ENCODE data around the gene MALRD1.
"Not testable (repeated sequence)": the region's sequence is repeated elsewhere in the genome, so short reads cannot be mapped to it uniquely, and the experiment has no call there.

Gene MALRD1

DNA sequence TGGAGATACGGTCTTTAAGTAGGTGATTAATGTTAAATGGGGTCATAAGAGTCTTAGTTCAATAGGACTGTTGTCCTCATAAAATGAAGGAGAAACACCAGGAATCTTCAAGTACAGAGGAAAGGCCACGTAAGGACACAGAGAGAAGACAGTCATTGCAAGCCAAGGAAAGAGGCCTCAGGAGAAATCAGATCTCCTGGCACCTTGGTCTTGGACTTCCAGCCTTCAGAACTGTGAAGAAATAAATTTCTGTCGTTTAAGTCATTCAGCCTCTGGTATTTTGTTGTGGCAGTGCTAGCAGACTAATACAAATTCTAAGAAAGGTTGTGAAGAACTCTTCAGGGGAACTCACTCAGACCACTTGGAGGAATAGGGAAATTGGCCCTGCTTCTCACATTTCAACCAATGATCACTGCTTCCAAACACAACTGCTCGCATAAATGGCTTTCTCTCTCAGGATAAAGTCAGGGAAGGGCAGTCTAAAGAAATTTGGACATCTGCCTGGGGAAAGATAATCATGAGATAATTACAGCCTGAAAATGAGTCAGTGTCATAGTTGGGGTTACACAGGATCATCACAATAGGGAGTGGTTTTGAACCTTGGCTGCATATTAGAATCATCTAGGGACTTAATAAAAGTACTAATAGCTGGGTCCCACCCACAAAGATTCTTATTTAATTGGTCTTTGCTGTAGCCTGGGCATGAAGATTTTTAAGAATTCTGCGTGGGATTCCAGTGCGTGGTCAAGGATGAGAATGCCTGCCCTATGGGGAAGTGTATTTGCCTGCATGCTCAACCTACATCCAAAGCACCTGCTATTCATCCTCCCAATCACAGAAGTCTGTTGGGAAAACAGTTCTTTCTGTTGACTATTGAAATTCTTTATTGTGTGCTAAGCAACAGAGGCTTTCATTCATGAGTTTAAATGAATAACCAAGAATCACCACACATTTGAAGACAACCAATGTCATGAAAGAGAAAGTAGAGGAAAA lies 457.0 kb downstream of the MALRD1 start:
- Mint-ChIP-seq H3K4me1 (ENCODE audit: low read depth in 2 of 2) (no peaks in the 10 kb centered on the region), H3K36me3 (ENCODE audit: insufficient read depth) (no peaks in the 10 kb centered on the region), H3K9me3 (peaks cover 9 to 42% of the 10 kb centered on the region in 2 donors), H3K27me3 (no peaks in the 10 kb centered on the region), H3K4me3 (no peak overlapping the region), H3K27ac (no peak overlapping the region)
- ATAC-seq (replicated peaks) (no peak), DNase-seq (no peak)

DNA sequence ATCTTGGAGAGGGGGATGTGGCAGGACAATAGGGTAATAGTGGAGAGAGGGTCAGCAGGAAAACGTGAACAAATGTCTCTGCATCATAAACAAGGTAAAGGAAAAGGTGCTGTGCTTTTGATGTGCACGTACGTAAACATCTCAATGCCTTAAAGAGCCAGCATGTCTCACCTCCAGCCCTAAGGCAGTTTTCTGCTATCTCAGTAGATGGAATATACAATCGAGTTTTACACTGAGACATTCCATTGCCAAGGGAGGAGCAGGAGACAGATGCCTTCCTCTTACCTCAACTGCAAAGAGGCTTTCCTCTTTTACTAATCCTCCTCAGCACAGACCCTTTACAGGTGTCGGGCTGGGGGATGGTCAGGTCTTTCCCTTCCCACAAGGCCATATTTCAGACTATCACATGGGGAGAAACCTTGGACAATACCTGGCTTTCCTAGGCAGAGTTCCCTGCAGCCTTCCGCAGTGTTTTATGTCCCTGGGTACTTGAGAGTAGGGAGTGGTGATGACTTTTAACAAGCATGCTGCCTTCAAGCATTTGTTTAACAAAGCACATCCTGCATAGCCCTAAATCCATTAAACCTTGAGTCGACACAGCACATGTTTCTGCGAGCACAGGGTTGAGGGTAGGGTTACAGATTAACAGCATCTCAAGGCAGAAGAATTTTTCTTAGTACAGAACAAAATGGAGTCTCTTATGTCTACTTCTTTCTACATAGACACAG lies 461.6 kb downstream of the MALRD1 start:
- DNase-seq; H3K27me3 Mint-ChIP-seq; H3K4me3 Mint-ChIP-seq; H3K27ac Mint-ChIP-seq; H3K4me1 Mint-ChIP-seq (ENCODE audit: low read depth in 2 of 2); H3K36me3 Mint-ChIP-seq (ENCODE audit: insufficient read depth); ATAC-seq (replicated peaks): not testable (repeated sequence)
- peaks cover 3 to 35% of the 10 kb centered on the region in 2 donors for H3K9me3 Mint-ChIP-seq

DNA sequence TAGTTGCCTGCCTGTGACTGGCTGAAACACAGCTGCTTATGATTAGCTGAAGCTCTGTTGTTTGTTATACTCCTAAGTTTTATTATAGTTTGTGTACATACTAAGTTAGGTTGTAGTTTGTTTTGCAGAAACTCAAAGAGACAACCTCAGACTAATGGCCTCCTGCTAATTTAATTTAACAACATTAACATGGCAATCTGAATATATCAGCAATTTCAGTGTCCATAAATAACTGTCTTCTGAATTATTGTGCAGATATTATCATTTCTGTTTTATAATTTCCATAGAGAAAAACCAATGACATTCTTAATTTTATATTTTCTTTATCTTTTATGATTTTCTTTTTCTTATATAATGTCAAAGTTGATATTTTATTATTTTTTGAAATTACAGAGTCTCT lies 469.5 kb downstream of the MALRD1 start:
- DNase-seq, result no peak
- no peaks in the 10 kb centered on the region for H3K27me3 Mint-ChIP-seq
- no peak for ATAC-seq (replicated peaks)
- peaks cover 0 to 5% of the 10 kb centered on the region in 2 donors for H3K9me3 Mint-ChIP-seq
- H3K27ac Mint-ChIP-seq, result no peak overlapping the region
- no peaks in the 10 kb centered on the region for H3K36me3 Mint-ChIP-seq (ENCODE audit: insufficient read depth)
- H3K4me3 Mint-ChIP-seq, result no peak overlapping the region
- no peaks in the 10 kb centered on the region for H3K4me1 Mint-ChIP-seq (ENCODE audit: low read depth in 2 of 2)

DNA sequence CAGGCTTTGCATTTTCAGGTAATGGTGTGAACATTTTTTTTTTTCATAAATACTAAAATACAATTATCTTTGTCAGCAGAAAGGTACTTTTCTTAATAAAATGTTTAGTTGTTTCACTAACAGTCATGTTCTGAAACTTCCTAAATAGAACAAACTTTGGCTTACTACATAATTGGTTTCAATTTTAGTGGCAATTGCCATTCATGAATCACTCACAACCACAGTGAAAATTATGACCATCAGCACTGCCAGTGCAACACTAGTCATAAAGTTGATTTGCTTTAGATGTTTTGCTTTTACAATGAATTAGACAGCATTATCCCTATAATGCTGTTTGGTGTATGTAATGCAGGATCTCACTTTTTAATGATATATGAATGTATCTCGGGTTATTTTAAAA lies 470.0 kb downstream of the MALRD1 start:
- Mint-ChIP-seq H3K9me3 (peaks cover 0 to 6% of the 10 kb centered on the region in 2 donors), H3K27me3 (no peaks in the 10 kb centered on the region)

DNA sequence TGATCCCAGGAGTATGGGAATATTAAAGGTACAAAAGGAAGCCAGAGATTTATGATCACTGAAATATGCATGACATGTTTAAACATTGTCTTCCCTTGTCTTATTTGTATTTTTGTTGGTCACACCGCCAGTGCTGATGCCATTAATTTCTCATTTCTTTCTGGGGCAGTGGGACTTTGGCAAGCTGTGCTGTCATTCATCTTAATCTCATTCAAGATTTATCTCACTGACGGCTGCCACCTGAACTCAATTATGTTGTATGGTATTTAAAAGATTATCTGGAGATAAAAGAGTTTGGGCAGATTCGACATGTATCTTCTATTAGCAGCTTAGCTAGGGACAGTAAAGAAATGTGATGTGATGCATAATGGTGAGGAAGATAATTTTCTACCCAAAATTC lies 482.7 kb downstream of the MALRD1 start:
- no peaks in the 10 kb centered on the region for H3K4me1 Mint-ChIP-seq (ENCODE audit: low read depth in 2 of 2)
- H3K27me3 Mint-ChIP-seq, result no peaks in the 10 kb centered on the region
- ATAC-seq (replicated peaks) (no peak), DNase-seq (no peak)
- H3K27ac Mint-ChIP-seq, result no peak overlapping the region
- no peaks in the 10 kb centered on the region for H3K9me3 Mint-ChIP-seq
- H3K36me3 Mint-ChIP-seq (ENCODE audit: insufficient read depth), result no peaks in the 10 kb centered on the region
- H3K4me3 Mint-ChIP-seq, result no peak overlapping the region

More for the DNA sequence above, 470.0 kb downstream of the MALRD1 start:
- Mint-ChIP-seq H3K27ac (no peak overlapping the region), H3K4me3 (no peak overlapping the region), H3K36me3 (ENCODE audit: insufficient read depth) (no peaks in the 10 kb centered on the region), H3K4me1 (ENCODE audit: low read depth in 2 of 2) (no peaks in the 10 kb centered on the region)
- no peak for ATAC-seq (replicated peaks)
- no peak for DNase-seq

DNA sequence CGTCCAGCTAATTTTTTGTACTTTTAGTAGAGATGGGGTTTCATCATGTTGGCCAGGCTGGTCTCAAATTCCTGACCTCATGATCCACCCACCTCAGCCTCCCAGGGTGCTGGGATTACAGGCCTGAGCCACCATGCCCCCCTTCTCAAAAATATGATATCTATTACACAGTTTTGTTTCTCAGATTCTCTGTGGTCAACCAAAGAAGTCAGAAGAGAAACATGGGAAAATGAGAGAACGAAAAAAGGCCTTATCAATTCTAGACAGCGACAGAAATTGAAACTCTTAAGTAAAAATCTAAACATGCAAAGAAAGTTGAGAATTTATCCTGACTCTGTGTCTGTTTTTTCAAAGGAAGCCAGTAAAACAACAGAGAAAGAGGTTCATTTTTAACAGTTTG lies 483.8 kb downstream of the MALRD1 start:
- Mint-ChIP-seq H3K27ac (no peak overlapping the region), H3K9me3 (no peaks in the 10 kb centered on the region), H3K4me3 (no peak overlapping the region), H3K27me3 (no peaks in the 10 kb centered on the region), H3K36me3 (ENCODE audit: insufficient read depth) (no peaks in the 10 kb centered on the region), H3K4me1 (ENCODE audit: low read depth in 2 of 2) (no peaks in the 10 kb centered on the region)
- DNase-seq (no peak), ATAC-seq (replicated peaks) (no peak)

DNA sequence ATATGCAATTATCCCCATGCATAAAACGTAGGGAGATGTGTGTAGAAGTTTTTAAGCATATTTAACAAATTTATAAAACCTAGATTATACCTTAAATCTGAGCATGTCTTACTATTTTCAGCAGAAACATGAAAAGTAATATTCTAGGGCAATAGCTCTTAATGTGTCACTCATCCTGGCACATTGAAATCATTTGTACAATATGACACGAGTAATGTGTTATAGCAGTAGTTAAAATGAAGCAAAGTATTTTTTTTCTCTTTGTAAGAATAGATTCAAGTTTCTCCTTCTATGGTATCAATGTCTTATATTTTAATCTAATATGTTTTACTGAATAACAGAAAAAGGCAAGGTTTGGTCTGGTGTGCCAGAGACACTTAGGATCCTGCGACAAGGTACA lies 492.7 kb downstream of the MALRD1 start:
- Mint-ChIP-seq H3K4me3 (no peak overlapping the region), H3K36me3 (ENCODE audit: insufficient read depth) (no peaks in the 10 kb centered on the region), H3K27ac (no peak overlapping the region), H3K4me1 (ENCODE audit: low read depth in 2 of 2) (no peaks in the 10 kb centered on the region), H3K9me3 (peaks cover 0 to 2% of the 10 kb centered on the region in 2 donors), H3K27me3 (no peaks in the 10 kb centered on the region)
- DNase-seq, result no peak
- ATAC-seq (replicated peaks), result no peak

DNA sequence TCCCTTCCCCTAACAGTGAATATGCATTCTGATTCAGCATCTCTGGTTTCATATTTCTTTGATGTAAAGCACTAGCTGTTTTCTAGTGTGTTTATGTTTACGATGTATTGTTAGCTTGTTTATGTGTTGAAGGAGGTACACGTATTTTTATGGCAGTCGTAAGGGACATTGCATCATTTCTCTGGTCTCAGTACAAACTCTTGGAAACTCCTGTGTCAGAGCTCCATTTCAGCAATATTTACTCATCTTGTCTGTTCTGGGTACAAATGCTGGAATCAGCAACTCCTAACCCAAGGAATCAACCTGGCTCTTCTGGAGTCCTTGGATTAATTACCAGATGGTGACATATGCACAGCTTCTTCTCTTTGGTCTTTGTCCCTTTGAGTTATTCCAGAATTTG lies 497.6 kb downstream of the MALRD1 start:
- Mint-ChIP-seq H3K9me3 (peaks cover 0 to 7% of the 10 kb centered on the region in 2 donors), H3K4me3 (no peak overlapping the region), H3K27me3 (no peaks in the 10 kb centered on the region), H3K36me3 (ENCODE audit: insufficient read depth) (no peaks in the 10 kb centered on the region), H3K27ac (no peak overlapping the region), H3K4me1 (ENCODE audit: low read depth in 2 of 2) (no peaks in the 10 kb centered on the region)
- ATAC-seq (replicated peaks), result no peak
- no peak for DNase-seq

DNA sequence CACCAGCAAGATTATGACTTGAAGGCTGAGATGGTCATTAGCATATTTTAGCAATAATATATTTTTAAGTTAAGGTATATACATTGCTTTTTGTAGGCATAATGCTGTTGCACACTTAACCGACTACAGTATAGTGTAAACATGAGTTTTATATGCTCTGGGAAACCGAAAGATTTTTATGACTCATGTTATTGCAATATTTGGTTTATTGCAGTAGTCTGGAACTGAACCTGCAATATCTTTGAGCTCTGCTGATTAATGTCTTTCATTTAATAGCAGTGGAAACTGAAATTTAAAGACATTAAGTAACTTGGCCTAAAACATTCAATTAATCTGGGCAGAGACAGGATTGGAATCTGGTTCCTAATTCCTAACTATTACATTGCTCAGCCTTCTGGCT lies 500.9 kb downstream of the MALRD1 start:
- H3K27me3 Mint-ChIP-seq, result no peaks in the 10 kb centered on the region
- H3K9me3 Mint-ChIP-seq, result peaks cover 8 to 9% of the 10 kb centered on the region in 2 donors
- ATAC-seq (replicated peaks) (no peak), DNase-seq (no peak)
- H3K27ac Mint-ChIP-seq, result no peak overlapping the region
- no peaks in the 10 kb centered on the region for H3K36me3 Mint-ChIP-seq (ENCODE audit: insufficient read depth)
- H3K4me1 Mint-ChIP-seq (ENCODE audit: low read depth in 2 of 2), result no peaks in the 10 kb centered on the region
- no peak overlapping the region for H3K4me3 Mint-ChIP-seq

DNA sequence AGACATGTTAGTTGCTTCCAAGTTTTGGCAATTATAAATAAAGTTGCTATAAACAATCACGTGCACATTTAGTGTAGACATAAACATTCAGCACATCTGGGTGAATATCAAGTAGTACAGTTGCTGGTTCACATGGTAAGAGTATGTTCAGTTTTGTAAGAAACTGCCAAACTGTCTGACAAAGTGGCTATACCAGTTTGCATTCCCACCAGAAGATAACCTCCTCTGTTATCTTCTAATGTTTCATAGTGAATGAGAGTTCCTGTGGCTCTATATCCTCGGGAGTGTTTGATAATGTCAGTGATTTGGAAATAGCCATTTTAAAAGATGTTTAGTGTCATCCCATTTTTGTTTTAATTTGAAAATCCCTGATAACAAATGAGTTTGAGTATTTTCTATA lies 508.1 kb downstream of the MALRD1 start:
- no peaks in the 10 kb centered on the region for H3K4me1 Mint-ChIP-seq (ENCODE audit: low read depth in 2 of 2)
- peaks cover 8 to 9% of the 10 kb centered on the region in 2 donors for H3K9me3 Mint-ChIP-seq
- ATAC-seq (replicated peaks) (no peak), DNase-seq (no peak)
- no peak overlapping the region for H3K27ac Mint-ChIP-seq
- H3K36me3 Mint-ChIP-seq (ENCODE audit: insufficient read depth), result no peaks in the 10 kb centered on the region
- H3K27me3 Mint-ChIP-seq, result no peaks in the 10 kb centered on the region
- H3K4me3 Mint-ChIP-seq, result no peak overlapping the region

DNA sequence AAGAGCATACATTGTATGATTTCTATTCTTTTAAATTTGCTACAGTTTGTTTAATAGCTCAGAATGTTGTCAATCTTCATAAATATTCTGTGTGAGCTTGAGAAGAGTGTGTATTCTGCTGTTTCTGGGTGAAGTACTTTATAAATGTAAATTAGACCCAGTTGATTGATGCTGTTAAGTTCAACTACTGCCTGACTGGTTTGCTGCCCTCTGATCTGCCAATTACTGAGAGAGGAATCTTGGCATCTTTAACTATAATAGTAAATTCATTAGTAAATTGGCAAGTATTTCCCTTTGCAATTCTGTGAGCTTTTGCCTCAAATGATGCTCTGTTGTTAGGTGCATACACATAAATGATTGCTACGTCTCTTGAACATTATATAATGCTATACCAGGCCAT lies 512.6 kb downstream of the MALRD1 start:
- no peak overlapping the region for H3K4me3 Mint-ChIP-seq
- no peak for DNase-seq
- H3K27ac Mint-ChIP-seq, result no peak overlapping the region
- no peak for ATAC-seq (replicated peaks)
- no peaks in the 10 kb centered on the region for H3K36me3 Mint-ChIP-seq (ENCODE audit: insufficient read depth)
- H3K9me3 Mint-ChIP-seq, result peaks cover 0 to 7% of the 10 kb centered on the region in 2 donors
- no peaks in the 10 kb centered on the region for H3K27me3 Mint-ChIP-seq
- no peaks in the 10 kb centered on the region for H3K4me1 Mint-ChIP-seq (ENCODE audit: low read depth in 2 of 2)

DNA sequence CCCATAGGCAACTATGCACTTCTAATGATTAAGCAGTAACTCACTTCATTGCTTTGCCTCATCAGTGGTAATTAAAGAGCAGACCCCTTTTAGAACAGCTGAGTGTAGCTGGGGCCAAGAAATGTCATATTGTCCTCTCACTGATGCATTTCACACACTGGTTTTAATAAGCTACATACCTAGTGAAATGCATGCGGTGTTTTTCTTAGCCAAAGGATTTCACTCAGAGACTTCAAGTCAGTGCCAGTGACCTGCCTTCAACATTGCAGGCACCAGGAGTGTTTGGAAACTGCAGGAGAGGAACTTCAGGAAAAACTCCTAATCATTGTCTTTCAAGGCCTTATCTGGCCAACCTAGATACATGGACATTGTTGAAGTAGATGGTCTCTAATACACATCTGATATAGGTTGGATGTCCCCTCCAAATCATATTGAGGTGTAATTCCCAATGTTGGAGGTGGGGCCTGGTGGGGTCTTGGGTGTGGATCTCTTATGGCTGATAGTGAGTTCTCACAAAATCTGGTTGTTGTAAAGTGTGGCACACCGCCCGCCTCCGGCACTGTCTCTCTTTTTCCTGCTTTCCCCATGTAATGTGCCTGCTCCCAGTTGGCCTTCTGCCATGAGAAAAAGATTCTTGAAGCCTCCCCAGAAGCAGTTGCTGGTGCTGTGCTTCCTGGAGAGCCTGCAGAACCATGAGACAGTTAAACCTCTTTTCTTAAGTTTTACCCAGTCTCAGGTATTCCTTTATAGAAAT lies 515.0 kb downstream of the MALRD1 start:
- ATAC-seq (replicated peaks) (no peak), DNase-seq (no peak)
- Mint-ChIP-seq H3K4me1 (ENCODE audit: low read depth in 2 of 2) (no peaks in the 10 kb centered on the region), H3K9me3 (peaks cover 6 to 9% of the 10 kb centered on the region in 2 donors), H3K27me3 (no peaks in the 10 kb centered on the region), H3K27ac (no peak overlapping the region), H3K36me3 (ENCODE audit: insufficient read depth) (no peaks in the 10 kb centered on the region), H3K4me3 (no peak overlapping the region)

DNA sequence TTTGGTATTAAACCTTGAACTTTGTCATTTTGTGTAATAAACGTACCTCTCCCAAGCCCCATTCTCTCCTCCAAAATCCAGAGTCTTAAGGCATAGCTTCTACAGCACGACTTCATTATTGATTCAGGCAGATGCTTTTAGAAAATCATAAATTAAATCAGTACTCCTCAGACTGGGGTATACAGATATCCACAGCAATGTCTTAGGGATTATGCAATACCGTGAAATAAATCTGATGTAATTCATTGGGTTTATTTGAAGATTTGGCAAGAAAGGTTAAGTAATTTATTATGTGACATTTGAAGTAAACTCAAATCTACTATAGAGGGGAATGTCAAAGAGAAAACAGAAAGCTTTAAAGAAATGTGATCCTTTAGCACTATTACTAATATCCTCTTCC lies 521.5 kb downstream of the MALRD1 start:
- H3K4me1 Mint-ChIP-seq (ENCODE audit: low read depth in 2 of 2), result no peaks in the 10 kb centered on the region
- peaks cover 13 to 23% of the 10 kb centered on the region in 2 donors for H3K9me3 Mint-ChIP-seq
- no peak overlapping the region for H3K4me3 Mint-ChIP-seq
- no peak overlapping the region for H3K27ac Mint-ChIP-seq
- no peaks in the 10 kb centered on the region for H3K36me3 Mint-ChIP-seq (ENCODE audit: insufficient read depth)
- DNase-seq (no peak), ATAC-seq (replicated peaks) (no peak)
- no peaks in the 10 kb centered on the region for H3K27me3 Mint-ChIP-seq
